Transverse colon (tissue), 4 donors: ENCODE data around the gene LAMP1. TPM values are rescaled to one million over a fixed set of nuclear protein-coding genes. Genes with fewer than 3 reads are reported as not detected.

Experiments
- DNase-seq: peaks from one replicate; pipeline ENCODE4 v3.0.0-alpha.2; 2019
- H3K27ac ChIP-seq, 4 donors: fragments of 200-600 bp; sonication (generic); 2 replicates each; pipeline ENCODE4 v1.5.1; 2016 to 2018; ENCODE audit warnings: inconsistent platforms in 4 of 4
- H3K27me3 ChIP-seq: fragments of 200-600 bp; sonication (generic); 2 replicates; pipeline ENCODE4 v1.5.1; 2017; ENCODE audit warnings: inconsistent platforms
- H3K36me3 ChIP-seq, 4 donors: fragments of 200-600 bp; sonication (generic); 2 replicates each; pipeline ENCODE4 v1.5.1; 2017 to 2019; ENCODE audit warnings: inconsistent platforms in 4 of 4
- H3K4me1 ChIP-seq, 4 donors: fragments of 200-600 bp; sonication (generic); 2 replicates each; pipeline ENCODE4 v1.5.1; 2017 to 2020; ENCODE audit warnings: inconsistent platforms in 4 of 4
- H3K4me3 ChIP-seq, 4 donors: fragments of 200-600 bp; sonication (generic); 1 replicate in 1 of 4; 2 replicates in 3 of 4; pipeline versions ENCODE4 v1.5.1 to v1.6.1; 2017 to 2019; ENCODE audit warnings: inconsistent platforms in 4 of 4
- H3K9me3 ChIP-seq, 2 donors: fragments of 200-600 bp; sonication (generic); 2 replicates each; pipeline ENCODE4 v1.5.1; 2017 to 2019; ENCODE audit warnings: inconsistent platforms in 2 of 2
- CTCF ChIP-seq, 5 experiments: fragments of 200-600 bp in 3 of 5; fragments of 450-650 bp in 2 of 5; sonication (generic) in 3 of 5; IDR thresholded peaks; 1 replicate in 2 of 5; 2 replicates in 3 of 5; pipeline ENCODE4 v1.5.1; 2016 to 2017; ENCODE audit warnings: antibody characterized with exemption in 5 of 5, inconsistent platforms in 3 of 5, mild to moderate bottlenecking in 2 of 5, moderate library complexity in 1 of 5
- EP300 ChIP-seq: sonication (generic); formaldehyde crosslinking; IDR thresholded peaks from one replicate; pipeline ENCODE4 v1.6.1; 2017; ENCODE audit warnings: antibody characterized with exemption, low read depth
- POLR2A ChIP-seq: fragments of 450-650 bp; IDR thresholded peaks from one replicate; pipeline ENCODE4 v1.6.1; 2016; ENCODE audit warnings: antibody characterized with exemption, mild to moderate bottlenecking, moderate library complexity
- POLR2AphosphoS5 ChIP-seq, 3 donors: sonication (generic); formaldehyde crosslinking; IDR thresholded peaks; one replicate each; pipeline ENCODE4 v1.6.1; 2016; ENCODE audit warnings: antibody characterized with exemption in 3 of 3
- WGBS, 2 donors: methylation state at CpG; one replicate each; pipeline ENCODE4 v1.1.5; 2018; ENCODE audit warnings: low coverage in 1 of 2; 5-methylcytosine and 5-hydroxymethylcytosine counted together
- in situ Hi-C, 4 donors: fragments of 200-750 bp; cut with MboI; loops; one replicate each; pipeline versions ENCODE4 v1.15.0 to v1.15.1; 2017; ENCODE audit warnings: low sequenced_read_pairs in 3 of 4, low pct_ligation_motif_present in 1 of 4, low pct_unique_long_range_greater_than_20kb in 1 of 4
- intact Hi-C: fragments of 100-400 bp; cut with DNase I; formaldehyde crosslinking; loops from one replicate; pipeline ENCODE4 v1.15.1; 2023; ENCODE audit warnings: low total_unique reads
- total RNA-seq, 4 donors: library from RNA; depleted of rRNA; stranded (reverse); fragments of >200 nt; gene quantifications; one replicate each; pipeline ENCODE4 v1.1.0, GENCODE V29; 2016

Gene LAMP1
- total RNA-seq, 4 donors from 2014 or later, result 69.5 to 149 (median 103) TPM

- Histone ChIP-seq H3K27me3 (peaks cover 2% of the 10 kb centered on the region), H3K9me3 (no peaks in the 10 kb centered on the region), H3K36me3 (no peaks in the 10 kb centered on the region), H3K4me1 (peaks cover 0 to 23% (median 7%) of the 10 kb centered on the region in 4 donors), H3K27ac (no peak overlapping the region), H3K4me3 (no peak overlapping the region)
- WGBS, 2 donors, result 90 to 100% methylated on average over 1 to 11 of the region's 11 CpGs
- TF ChIP-seq POLR2A, result no peak
- TF ChIP-seq POLR2AphosphoS5 (IDR thresholded peaks at IDR 0.05), result no peak
- TF ChIP-seq CTCF (IDR thresholded peaks at IDR 0.05), result no peak
- TF ChIP-seq EP300, result no peak
- no peak for DNase-seq
- intact Hi-C loops (no loop called here), in situ Hi-C loops (no loop called here)
Observed at GRCh38 chr13:113359571-113359970, 62.5 kb downstream of the LAMP1 start.

DNA sequence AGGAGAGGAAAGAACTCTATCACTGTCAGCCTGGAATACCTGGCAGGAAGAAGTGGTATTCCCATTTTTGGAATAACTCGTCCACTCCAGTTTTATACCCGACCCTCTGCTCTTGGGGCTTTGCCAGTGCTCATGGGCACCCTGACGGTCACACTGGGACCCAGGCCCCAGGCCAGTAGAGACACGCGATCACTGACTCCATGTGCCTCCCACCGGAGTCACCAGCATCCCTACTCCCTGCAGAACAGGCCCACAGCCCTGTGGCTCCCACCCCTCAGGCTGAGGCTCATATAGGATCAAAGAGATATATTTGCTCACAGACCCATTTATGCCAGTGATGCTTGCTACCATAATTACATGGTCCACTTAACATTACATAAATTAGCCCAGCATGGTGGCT lies 63.4 kb downstream of the LAMP1 start:
- Histone ChIP-seq H3K4me1 (peaks cover 0 to 32% (median 12%) of the 10 kb centered on the region in 4 donors), H3K36me3 (no peaks in the 10 kb centered on the region), H3K9me3 (no peaks in the 10 kb centered on the region), H3K27me3 (peaks cover 9% of the 10 kb centered on the region), H3K4me3 (no peak overlapping the region), H3K27ac (no peak overlapping the region)
- intact Hi-C loops, result no loop called here
- WGBS, 2 donors, result 92% methylated on average over 6 of the region's 6 CpGs; no CpG with 5 or more reads in 1 of the 2 donors
- no peak for DNase-seq
- TF ChIP-seq POLR2A (no peak), EP300 (no peak), POLR2AphosphoS5 (IDR thresholded peaks at IDR 0.05) (no peak), CTCF (IDR thresholded peaks at IDR 0.05) (no peak)
- in situ Hi-C loops, result no loop called here

- intact Hi-C loops, result no loop called here
- Histone ChIP-seq H3K9me3 (no peaks in the 10 kb centered on the region), H3K4me3 (no peak overlapping the region), H3K27me3 (peaks cover 10% of the 10 kb centered on the region), H3K4me1 (peaks cover 0 to 33% (median 12%) of the 10 kb centered on the region in 4 donors), H3K36me3 (no peaks in the 10 kb centered on the region), H3K27ac (no peak overlapping the region)
- TF ChIP-seq POLR2AphosphoS5 (IDR thresholded peaks at IDR 0.05) (no peak), EP300 (no peak), CTCF (IDR thresholded peaks at IDR 0.05) (no peak)
- DNase-seq, result no peak
- 61 to 67% methylated on average over 4 to 7 of the region's 7 CpGs for WGBS, 2 donors
- in situ Hi-C loops, result no loop called here
Observed at GRCh38 chr13:113361406-113361805, 64.4 kb downstream of the LAMP1 start.

DNA sequence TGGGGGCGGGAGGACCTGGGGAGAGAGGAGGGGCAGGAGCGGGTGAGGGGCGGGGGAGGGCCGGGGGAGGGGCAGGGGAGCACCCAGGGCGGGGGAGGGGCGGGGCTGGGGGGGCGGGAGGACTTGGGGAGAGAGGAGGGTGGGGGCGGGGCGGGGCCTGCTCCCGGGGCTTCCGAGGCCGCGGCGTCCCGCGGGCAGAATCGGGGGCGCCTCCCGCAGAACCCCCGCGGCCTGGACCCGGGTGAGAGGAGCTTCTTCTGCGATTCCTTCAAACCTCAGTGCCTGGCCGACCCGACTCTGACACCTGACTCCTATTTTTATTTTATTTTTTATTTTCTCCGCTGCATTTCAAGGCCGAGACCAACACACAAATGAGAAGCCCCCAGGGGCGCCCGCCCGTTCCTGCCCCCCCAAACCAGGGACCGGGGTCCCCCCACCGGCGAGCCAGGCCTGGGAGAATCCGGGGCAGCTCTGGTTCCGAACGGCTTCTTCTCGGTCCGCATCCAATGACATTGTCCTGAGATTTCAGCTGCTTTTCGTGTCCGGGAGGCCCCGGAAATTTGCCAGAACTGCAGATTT lies 67.4 kb downstream of the LAMP1 start:
- peak; percentile 17 for DNase-seq
- TF ChIP-seq CTCF (IDR thresholded peaks at IDR 0.05) (no peak), EP300 (no peak), POLR2AphosphoS5 (IDR thresholded peaks at IDR 0.05) (no peak), POLR2A (no peak)
- in situ Hi-C loops (no loop called here), intact Hi-C loops (no loop called here)
- Histone ChIP-seq H3K36me3 (no peaks in the 10 kb centered on the region), H3K9me3 (no peaks in the 10 kb centered on the region), H3K4me3 (peak overlapping the region; percentile 38 to 59 (median 44)), H3K4me1 (peaks cover 0 to 33% (median 12%) of the 10 kb centered on the region in 4 donors), H3K27me3 (peaks cover 10% of the 10 kb centered on the region), H3K27ac (peak overlapping the region; percentile 73 to 87 (median 83))
- WGBS, 2 donors, result 4 to 15% methylated on average over 7 to 31 of the region's 41 CpGs
